Stimulated activated CD8-positive, alpha-beta memory T cell treated with anti-CD3 and anti-CD28 coated beads, Interleukin-7, amount 100 ng/mL, for 4 hours (primary cell): Measurements from ENCODE around the gene TSPAN4.
A peak's percentile ranks its signal among the peaks of the same experiment; 100 is the strongest.

Source experiments
- DNase-seq, 2 donors: peaks; one replicate each; pipeline ENCODE4 v3.0.0-alpha.2; 2020; ENCODE audit warnings: low read depth in 2 of 2

TSPAN4 gene

DNA sequence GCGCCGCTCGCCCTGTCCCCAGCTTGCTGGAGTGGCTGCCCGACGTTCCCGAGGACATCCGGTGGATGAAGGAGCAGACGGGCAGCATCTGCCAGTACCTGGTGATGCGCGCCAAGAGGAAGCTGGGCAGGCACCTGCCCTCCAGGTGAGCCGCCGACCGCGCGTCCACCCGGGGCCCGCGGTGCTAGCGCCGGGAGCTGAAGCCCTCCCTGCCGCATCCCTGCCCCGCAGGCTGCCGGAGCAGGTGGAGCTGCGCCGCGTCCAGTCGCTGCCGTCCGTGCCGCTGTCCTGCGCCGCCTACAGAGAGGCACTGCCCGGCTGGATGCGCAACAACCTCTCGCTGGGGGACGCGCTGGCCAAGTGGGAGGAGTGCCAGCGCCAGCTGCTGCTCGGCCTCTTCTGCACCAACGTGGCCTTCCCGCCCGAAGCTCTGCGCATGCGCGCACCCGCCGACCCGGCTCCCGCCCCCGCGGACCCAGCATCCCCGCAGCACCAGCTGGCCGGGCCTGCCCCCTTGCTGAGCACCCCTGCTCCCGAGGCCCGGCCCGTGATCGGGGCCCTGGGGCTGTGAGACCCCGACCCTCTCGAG lies 18.3 kb upstream of the TSPAN4 start:
- DNase-seq, result no peak

- DNase-seq, result no peak
Measured at GRCh38 chr11:824942-825341, 17.7 kb upstream of the TSPAN4 start.

DNA sequence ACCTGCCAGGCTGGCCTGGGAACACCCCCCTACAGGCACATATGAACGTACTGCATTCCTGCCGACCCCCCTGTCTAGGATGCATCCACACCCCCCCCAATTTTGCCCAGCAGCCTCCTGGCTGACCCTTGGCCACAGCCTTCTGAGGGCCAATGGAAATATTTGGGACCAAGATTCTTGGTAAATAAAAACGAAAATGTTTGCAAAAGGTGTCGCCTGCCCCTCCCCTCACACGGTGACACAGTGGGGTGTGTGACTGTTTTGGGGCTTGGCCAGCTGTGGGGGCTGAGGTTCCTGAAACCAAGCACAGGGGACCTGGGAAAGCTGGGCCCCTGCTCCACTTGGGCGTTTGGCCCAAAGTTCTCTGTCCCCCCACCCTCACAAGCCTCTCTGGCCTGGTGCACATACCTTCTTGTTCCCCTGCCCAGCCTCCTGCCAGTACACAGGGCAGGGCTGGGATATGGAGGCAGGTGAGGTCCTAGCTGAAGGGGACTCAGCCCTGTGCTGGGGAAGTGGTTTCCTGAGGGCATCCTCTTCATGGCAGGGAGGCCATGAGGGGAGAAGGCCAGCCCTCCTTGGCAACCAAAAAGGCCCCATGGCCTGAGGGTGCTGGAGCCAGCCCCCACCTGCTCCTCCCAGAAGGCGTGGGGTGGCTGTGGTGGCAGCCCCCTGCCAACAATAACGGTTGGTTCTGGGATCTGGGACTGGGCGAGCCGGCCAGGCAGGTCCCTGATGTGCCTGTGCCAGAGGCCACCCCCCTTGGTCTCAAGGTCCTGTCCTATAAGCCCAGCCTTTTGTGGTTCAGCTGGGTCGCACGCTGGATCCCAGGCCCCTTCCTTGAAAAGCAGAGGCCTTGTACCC lies 17.1 kb upstream of the TSPAN4 start:
- no peak for DNase-seq

DNA sequence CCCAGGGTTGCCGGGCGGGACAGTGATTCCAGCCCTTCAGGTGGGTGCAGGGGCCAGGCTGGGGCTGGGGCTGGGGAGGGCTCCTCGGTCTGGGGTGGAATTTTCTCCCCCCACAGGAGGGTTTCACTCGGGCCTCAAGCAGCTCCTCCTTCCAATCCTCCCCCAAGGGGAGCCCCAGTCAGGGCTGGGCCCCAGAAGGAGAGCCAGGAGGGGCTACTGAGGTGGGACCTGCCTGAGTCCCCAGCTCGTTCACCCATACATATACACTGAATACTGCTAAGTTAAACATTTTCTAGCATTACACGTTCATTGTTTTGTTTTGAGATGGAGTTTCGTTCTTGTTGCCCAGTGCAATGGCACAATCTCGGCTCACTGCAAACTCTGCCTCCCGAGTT lies 16.4 kb upstream of the TSPAN4 start:
- no peak for DNase-seq

- no peak for DNase-seq
Measured at GRCh38 chr11:826836-827145, 15.9 kb upstream of the TSPAN4 start.

GRCh38 chr11:827146-827896 lies 15.3 kb upstream of the TSPAN4 start:
- DNase-seq, result no peak

DNA sequence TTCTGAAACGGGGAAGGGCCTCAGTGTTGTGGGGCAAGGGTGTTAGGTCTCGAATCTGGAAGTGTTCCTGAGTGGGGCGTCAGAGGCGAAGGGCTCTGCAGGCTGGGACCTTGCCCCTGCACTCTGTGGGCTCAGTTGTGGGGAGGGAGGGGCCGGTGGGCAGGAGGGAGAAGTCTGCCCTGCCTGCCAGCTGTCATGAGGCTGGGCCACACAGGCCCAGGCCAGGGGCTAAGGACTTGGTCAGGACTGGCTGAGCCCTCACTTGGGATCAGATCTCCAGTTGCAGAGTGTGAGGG lies 14.8 kb upstream of the TSPAN4 start, which contains the start of gene CRACR2B:
Gene CRACR2B, plus strand, starts transcription at position 23 of the 296 bp plus-strand sequence. CDS start 689 bp downstream, outside the sequence.
- no peak for DNase-seq

DNA sequence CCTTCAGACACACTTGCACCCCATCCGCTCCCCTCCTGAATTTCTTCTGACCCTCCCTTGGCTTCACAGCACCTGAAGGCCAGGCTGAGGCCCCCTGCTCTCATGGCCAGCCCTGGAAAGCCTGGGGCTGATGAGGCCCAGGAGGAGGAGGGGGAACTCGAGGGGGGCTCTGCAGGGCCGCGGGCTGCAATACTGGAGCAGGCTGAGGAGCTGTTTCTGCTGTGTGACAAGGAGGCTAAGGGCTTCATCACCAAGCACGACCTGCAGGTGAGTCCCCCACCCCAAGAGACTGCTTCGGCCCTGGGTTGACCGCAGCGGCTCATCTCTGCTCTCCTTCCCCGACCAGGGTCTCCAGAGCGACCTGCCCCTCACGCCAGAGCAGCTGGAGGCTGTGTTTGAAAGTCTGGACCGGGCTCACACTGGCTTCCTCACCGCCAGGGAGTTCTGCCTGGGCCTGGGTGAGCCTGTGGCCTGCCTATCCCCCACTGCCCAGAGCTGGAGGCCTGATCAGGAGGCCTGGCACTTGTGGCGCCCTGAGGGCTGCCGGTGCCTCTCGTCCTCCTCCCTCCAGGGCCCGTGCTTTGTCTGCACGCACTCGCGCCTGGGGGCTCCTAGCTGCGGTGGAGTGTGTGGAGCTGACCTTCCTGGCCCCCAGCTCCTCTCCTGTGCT lies 14.0 kb upstream of the TSPAN4 start:
- DNase-seq, result no peak

GRCh38 chr11:829176-829846 lies 13.3 kb upstream of the TSPAN4 start:
- DNase-seq, result no peak

- DNase-seq, result no peak
Measured at GRCh38 chr11:829847-830294, 12.8 kb upstream of the TSPAN4 start.

- DNase-seq, result peak; percentile 30 to 63
Measured at GRCh38 chr11:830295-831117, 12.1 kb upstream of the TSPAN4 start.

- DNase-seq, result no peak
Measured at GRCh38 chr11:831118-831864, 11.4 kb upstream of the TSPAN4 start.

DNA sequence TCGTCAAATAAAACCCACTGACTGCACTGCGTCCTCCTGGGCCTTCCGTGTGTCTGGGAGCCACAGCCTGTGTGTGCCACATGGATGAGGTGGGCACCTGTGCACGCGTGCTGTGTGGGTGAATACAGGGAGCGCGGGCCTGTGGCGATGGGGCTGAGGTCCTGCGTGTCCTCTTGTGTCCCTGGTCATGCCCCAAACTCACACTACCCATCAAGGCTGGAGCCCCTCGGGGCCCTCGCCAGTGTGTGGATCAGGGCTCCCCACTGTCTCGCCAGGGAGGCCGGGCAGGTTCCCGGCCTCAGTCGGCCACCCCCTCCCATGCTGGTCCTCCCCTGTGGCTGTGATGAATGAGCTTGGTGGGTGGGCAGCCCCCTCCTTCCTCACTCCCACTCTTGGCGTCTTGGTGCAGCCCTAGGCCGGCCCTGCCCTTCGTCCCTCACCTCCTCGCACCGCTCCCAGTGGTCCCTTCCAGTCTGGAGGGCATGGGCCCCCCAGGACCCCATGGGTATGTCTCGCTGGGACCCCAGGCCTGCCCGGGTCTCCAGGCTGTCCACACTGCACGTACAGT lies 10.6 kb upstream of the TSPAN4 start:
- DNase-seq, result no peak

DNA sequence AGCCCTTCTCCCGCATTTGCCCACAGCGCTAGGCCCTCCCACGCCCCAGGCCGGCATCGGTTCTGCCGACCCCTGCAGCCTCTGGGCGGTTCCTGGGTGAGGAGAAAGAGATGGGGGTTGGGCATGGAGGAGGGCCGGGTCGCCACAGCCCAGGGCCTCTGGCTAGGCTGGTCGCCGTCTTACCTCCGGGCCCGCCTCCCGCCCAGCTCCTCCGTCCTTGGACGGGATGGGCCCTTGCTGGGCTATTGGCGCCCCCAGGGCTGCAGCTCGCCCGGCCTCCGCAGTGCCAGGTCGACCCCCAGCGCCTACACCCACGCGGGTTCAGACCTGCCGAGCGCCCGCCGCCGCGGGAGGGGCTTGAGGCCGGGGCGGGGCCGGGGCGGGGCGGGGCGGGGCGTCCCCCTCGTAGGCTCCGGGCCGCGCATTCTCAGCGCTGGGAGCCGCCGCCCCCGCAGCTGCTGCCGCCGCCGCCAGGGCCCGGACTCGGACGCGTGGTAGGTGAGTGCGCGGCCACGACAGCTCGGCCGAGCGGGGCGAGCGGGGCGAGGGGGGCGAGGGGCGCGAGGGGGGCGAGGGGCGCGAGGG lies 10.0 kb upstream of the TSPAN4 start, which contains the start of gene CD151:
Gene CD151, plus strand, starts transcription at position 424 of the 585 bp plus-strand sequence. CDS start 3,118 bp downstream, outside the sequence.
- peak in 1 of 2 donors; percentile 50 for DNase-seq

- DNase-seq, result no peak
Measured at GRCh38 chr11:833114-833791, 9.4 kb upstream of the TSPAN4 start.

DNA sequence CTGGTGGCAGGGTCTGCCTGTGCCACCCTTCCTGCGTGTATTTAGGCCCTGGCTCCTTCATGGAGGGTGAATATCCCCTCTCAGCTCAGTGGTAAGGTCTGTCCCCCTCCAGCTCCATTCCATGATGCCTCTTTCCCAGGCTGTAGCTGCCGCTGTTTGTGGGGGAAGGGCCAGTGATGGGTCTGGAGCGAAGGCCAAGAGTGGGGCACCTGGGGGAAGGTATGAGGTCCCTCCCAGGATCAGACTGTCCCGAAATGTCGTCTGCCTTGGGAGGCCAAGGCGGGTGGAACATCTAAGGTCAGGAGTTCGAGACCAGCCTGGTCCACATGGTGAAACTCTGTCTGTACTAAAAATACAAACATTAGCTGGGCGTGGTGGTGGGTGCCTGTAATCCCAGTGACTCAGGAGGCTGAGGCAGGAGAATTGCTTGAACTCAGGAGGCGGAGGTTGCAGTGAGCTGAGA lies 8.8 kb upstream of the TSPAN4 start:
- DNase-seq, result no peak

- DNase-seq, result no peak
Measured at GRCh38 chr11:834371-835316, 8.0 kb upstream of the TSPAN4 start.
